Stimulated activated CD8-positive, alpha-beta memory T cell treated with anti-CD3 and anti-CD28 coated beads, Interleukin-7, amount 100 ng/mL, for 48 hours (primary cell): ENCODE measurements around the gene PDLIM3.
A peak's percentile ranks its signal among the peaks of the same experiment; 100 is the strongest.
"Not testable (repeated sequence)": the region's sequence is repeated elsewhere in the genome, so short reads cannot be mapped to it uniquely, and the experiment has no call there.

Experiments used
- DNase-seq, 2 donors: peaks; one replicate each; pipeline ENCODE4 v3.0.0-alpha.2; 2020; ENCODE audit warnings: low read depth in 1 of 2; ENCODE audit errors: extremely low read depth in 1 of 2

The PDLIM3 gene

DNA sequence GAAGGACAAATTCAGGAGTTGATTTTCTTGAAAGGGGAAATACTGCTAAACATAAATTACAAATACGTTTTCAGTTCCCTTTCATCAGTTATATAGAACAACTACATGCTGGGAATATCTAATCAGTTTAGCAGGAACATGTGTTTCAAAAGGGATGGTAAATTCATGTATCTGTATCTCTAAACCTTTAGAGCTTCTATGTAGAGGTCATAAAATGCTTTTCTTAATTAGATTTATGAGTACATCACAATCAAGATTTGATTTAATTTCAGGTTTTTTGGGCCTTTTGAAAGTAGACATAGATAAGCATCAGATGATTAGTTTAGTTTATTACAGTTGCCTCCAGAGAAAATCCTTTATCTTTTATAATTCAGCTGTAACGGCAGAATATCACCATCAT lies 12.9 kb downstream of the PDLIM3 start:
- no peak for DNase-seq

DNA sequence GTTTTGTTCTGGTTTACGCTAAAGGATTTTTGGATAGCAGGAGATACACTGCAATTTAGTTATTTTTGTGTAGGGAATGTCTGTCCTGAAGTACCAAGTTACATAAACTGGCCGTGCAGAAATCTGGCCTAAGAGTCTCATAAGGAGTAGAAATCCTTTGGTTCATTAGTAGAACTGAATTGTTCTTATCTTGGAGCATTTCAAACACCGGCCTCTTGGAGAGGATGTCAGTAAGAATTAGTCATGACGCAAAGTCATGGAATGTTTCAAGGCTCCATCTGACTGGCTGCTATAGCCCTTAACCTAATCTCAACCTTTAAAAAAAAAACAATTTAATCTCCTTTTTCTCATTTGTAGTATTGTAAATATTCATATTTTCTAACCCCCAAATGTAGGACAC lies 15.2 kb downstream of the PDLIM3 start:
- no peak for DNase-seq

- DNase-seq: no peak
Observed at GRCh38 chr4:185518494-185518893, 16.8 kb downstream of the PDLIM3 start.

DNA sequence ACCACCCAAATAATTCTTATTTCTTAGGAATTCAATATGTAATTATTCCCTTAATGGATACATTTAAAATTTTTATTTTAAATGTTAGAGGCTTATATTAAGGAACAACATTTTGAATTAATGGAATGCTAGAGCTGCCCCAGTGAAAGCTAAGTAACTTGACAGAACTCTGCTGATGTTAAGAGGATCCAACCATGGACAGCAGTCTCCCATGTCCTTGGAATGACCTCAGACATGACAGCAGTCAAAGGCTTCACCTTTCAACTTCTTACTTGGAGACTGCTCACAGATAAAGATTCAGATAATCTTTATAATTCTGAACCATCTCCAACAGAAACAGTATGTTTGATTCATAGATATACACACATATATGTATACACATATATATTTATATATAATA lies 17.2 kb downstream of the PDLIM3 start:
- DNase-seq: no peak

DNA sequence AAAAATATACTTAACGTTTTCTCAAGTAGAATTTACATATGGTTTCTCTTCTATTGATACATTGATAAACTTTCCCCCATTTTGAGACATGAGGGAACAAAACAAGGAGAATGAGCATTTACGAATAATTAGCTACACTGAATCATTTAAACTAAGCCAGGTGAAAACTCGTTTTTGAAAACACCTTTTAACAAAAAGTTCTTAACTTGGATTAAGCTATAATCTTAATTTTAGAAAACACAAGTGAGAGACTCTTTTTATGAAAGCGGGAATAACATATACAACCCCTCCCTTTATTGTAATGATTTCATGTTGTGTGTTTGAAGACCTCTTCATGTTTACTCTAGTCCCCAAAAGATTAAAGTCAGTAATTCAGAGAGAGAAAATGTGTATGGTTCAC lies 20.1 kb downstream of the PDLIM3 start:
- DNase-seq: no peak

- DNase-seq: no peak
Observed at GRCh38 chr4:185514182-185514697, 21.1 kb downstream of the PDLIM3 start.

DNA sequence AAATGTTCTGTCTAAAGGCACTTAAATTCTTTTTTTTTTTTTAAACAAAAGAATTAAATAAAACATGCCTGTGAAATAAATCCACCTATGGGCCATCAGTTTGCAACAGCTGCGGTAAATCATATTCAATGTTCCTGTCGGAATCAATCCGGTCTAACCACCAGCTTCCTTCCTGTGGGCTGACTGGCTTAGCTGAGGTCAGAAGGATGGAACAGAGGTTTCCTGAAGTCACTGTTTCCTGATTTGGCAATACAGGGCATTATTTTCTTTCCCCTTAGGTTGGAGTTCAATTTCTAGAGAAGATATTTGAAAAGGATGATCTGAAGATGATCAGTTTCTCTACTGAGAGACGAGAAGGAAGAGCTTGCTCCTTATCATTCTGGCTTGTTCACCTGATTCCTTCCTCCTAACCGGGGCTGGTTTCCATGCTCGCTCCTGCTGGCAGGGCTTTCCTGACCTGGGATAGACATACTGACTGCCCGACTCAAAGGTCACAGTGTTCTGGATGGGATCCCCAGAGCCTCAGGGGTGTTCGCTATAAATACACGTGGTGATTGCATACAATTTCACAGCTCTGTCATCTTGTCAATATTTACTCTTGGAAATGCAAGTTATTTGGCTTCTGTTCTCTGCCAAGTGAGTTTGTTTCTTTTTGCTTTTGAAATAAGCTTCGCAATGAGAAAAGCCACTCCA lies 21.7 kb downstream of the PDLIM3 start:
- DNase-seq: no peak

GRCh38 chr4:185512516-185512915 lies 22.8 kb downstream of the PDLIM3 start:
- DNase-seq: no peak

DNA sequence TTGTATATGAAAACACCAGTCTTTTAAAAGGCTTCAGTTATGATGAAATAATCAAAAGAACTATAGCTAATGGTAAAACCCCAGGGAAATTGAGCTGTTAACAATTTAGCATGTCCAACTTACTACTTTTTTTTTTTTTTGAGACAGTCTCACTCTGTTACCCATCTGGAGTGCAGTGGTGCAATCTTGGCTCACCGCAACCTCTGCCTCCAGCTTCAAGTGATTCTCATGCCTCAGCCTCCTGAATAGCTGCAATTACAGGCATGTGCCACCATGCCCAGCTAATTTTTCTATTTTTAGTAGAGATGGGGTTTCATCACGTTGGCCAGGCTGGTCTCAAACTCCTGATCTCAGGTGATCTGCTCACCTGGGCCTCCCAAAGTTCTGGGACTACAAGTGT lies 24.1 kb downstream of the PDLIM3 start:
- DNase-seq: not testable (repeated sequence)

DNA sequence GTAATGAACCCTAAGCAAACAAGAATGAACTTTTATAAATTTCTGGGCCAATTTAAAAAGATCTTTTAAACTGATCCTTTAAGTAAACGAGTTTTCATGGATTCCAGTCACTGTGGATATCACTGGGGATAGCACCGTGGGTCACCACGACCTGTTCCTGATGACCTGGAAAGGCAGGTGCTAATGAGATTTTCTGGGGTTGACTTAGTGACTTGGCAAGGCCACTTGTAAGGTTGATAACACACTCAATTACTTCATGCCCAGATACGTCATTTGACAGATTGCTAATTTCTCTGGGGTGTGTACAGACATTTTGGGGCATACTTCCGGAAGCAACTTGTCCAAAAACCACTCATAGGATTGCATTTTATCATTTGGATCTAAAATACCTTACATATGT lies 24.5 kb downstream of the PDLIM3 start:
- DNase-seq: no peak

DNA sequence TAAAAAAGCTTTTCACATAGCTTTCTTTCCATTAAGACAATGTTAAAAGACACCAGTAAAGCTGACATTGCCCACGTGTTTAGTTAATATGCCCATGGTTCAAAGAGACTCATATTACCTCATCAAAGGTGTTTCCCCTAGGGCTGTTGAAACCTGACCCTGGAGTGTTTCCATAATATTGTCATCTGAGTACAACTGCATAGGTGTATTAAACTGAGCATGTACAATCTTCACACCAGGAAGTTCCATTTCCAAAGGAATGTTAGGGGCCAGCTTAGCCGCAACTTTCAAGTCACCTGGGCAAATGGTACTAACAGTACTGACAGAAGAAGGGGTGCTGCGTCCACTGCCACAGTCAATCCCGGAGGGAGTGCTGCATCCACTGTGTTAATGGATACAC lies 27.1 kb downstream of the PDLIM3 start:
- DNase-seq: no peak

GRCh38 chr4:185506422-185506821 lies 28.9 kb downstream of the PDLIM3 start:
- no peak for DNase-seq

GRCh38 chr4:185504098-185505047 lies 30.9 kb downstream of the PDLIM3 start:
- DNase-seq: no peak

DNA sequence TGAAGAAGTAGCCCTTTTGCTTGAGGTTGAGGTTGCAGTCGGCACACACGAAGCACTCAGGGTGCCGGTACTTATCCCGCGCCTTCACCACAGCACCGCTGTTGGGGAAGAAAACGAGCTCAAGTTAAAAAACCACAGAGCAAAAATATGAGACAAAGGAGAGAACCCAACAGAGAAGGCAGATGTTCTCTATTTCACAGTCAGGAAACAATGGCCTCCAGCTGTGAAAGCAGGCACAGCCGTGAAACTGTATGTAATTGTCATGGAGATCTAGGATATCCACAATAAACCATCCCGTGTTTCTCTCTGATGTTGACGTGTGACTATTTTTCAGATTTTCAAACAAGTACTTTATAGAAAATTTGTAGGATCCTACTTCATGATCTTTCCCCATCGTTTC lies 32.9 kb downstream of the PDLIM3 start:
- DNase-seq: no peak

- DNase-seq: no peak
Observed at GRCh38 chr4:185500576-185500975, 34.7 kb downstream of the PDLIM3 start.

GRCh38 chr4:185500035-185500434 lies 35.3 kb downstream of the PDLIM3 start:
- DNase-seq: no peak

- DNase-seq: no peak
Observed at GRCh38 chr4:185488650-185489049, 46.7 kb downstream of the PDLIM3 start.

GRCh38 chr4:185481401-185481800 lies 53.9 kb downstream of the PDLIM3 start:
- DNase-seq: no peak

DNA sequence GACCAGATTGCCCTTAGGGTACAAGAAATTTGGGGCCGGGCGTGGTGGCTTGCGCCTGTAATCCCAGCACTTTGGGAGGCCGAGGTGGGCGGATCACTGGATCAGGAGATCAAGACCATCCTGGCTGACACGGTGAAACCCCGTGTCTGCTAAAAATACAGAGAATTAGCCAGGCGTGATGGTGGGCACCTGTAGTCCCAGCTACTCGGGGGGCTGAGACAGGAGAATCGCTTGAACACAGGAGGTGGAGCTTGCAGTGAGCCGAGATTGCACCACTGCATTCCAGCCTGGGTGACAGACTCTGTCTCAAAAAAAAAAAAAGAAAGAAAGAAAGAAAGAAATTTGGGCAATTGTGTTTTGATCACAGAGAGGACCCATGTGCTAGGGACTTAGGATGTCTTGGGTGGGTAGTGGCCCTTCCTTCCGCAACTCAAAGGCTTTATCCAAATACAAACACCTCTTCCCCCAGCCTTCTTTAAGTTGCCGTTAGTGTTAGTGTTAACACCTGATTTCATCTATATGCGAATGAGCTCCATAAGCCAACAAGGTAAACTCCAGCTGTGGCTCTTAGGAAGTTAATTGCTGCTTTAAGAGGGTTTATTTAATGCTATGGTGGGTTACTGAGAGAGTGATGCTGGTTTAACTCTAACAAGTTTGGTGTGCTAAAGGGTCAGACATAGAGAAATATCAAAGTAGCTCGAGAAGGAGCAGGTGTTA lies 55.1 kb downstream of the PDLIM3 start:
- no peak for DNase-seq

GRCh38 chr4:185479507-185479971 lies 55.8 kb downstream of the PDLIM3 start:
- DNase-seq: peak in 1 of 2 donors; percentile 11

GRCh38 chr4:185473247-185473646 lies 62.1 kb downstream of the PDLIM3 start:
- no peak for DNase-seq
